Measurements from ENCODE around the gene NCK2. TPM values are rescaled to one million over a fixed set of nuclear protein-coding genes. Genes with fewer than 3 reads are reported as not detected.

NCK2 gene
- total RNA-seq (10 to 100 TPM; 39.2 to 56.1 (median 53.7) TPM), polyA plus RNA-seq (10 to 100 TPM; 36.4 to 59.9 (median 41.4) TPM)

DNA sequence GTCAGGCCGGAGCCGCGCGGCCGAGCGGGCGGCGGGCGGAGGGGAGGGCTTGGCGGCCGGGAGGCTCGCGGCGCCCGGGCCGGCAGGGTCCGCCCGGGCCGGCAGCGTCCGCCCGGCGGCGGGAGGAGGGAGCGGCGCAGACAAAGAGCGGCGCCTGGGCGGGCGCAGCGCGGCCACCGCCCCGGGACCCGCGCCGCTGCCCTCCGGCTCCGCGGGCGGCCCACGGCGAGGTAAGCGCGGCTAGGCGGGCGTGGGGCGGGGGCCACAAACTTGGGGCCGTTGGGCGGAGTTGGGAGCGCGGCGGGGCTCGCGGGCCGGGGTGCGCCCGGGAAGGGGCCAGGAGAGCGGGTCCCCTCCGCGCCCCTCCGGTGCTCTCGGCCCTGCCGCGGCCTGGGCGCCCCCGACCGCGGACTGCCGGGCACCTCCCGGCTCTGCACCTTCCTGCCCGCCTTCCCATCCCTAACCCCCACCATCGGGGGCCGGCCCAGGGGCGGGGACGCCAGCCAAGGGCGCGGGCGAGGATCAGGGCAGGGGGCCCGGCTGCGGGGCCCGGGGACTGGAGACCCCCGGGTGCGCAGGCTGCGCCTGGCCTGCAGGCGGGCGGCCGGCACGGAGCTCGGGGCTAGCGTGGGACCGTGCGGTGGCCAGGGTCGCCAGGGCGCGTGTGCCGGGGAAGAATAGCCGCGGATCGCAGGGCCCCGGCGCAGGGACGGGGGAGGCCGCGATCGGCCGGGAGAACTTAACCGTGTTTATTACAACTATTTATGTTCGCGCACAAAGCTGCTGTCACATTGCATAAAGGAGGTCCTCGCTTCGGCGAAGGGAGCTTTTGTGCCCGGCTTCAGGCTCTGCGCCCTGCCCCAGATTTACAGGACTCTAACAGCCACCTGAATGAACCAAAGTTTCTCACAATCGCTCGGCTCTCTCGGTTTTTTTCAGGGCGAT is at the start of gene NCK2:
NCK2 (plus strand) TSS at position 4 of the 945 bp plus-strand sequence. CDS start 110,152 bp downstream, outside the sequence.
- TF ChIP-seq, protein P1, sequence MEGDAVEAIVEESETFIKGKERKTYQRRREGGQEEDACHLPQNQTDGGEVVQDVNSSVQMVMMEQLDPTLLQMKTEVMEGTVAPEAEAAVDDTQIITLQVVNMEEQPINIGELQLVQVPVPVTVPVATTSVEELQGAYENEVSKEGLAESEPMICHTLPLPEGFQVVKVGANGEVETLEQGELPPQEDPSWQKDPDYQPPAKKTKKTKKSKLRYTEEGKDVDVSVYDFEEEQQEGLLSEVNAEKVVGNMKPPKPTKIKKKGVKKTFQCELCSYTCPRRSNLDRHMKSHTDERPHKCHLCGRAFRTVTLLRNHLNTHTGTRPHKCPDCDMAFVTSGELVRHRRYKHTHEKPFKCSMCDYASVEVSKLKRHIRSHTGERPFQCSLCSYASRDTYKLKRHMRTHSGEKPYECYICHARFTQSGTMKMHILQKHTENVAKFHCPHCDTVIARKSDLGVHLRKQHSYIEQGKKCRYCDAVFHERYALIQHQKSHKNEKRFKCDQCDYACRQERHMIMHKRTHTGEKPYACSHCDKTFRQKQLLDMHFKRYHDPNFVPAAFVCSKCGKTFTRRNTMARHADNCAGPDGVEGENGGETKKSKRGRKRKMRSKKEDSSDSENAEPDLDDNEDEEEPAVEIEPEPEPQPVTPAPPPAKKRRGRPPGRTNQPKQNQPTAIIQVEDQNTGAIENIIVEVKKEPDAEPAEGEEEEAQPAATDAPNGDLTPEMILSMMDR (IDR thresholded peaks at IDR 0.05): peak in 1 of 4 experiments; percentile 9
- no peak for TF ChIP-seq POLR2A (IDR thresholded peaks at IDR 0.05)
- peak within 1 kb of the TSS; percentile 88 to 94 (median 92) for H3K27ac ChIP-seq
- DNase-seq: no peak
- 1% methylated on average over 119 of the region's 119 CpGs for WGBS, 2 donors
- intact Hi-C loops (cut with DNase I): loop anchor here (2.0 to 10.0 kb wide), 6 partner anchors 67 to 450 kb away; partner anchors contain the start of gene UXS1
- H3K27me3 ChIP-seq: no peaks in the 10 kb centered on the region
- no peaks in the 10 kb centered on the region for H3K36me3 ChIP-seq
- H3K4me3 ChIP-seq: peak within 1 kb of the TSS; percentile 69 to 100 (median 92)
- no peaks in the 10 kb centered on the region for H3K9me3 ChIP-seq
- peaks cover 0 to 46% (median 31%) of the 10 kb centered on the region in 4 donors for H3K4me1 ChIP-seq

DNA sequence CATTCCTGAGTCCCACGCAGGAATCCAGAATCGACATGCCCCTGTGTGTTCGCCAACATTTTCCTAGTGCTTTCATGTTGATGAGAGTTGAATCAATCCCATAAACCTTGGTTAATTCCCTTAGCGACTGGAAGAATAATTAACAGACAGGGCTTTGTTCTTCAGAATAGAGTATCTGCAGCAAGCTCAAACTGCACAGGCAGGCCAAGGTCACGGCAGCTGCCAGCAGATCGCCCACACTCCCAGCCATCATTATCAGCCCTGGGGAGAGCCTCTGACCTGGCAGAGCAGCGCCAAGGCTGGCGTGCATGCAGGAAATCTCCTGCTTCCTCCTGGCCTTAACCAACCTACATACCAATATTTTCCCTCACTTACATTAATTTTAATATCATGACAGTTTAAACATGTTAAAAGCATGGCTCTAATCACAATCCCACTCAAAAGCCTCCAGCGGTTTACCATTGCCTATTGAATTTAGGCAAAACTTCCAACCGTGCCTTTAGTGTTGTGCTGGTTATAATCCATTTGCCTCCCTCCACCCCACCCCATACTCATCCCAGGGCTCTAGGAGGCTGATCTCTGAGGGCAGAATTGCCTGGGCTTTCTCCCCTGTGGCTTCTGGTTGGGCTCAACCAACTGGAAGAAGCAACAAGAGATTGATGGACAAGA is 46.8 kb upstream of the NCK2 start:
- 27 to 57% methylated on average over 10 of the region's 10 CpGs for WGBS, 2 donors
- TF ChIP-seq EP300 (IDR thresholded peaks at IDR 0.05): no peak
- no peak for TF ChIP-seq POLR2A (IDR thresholded peaks at IDR 0.05)
- no peak for TF ChIP-seq POLR2AphosphoS5 (IDR thresholded peaks at IDR 0.05)
- TF ChIP-seq, protein P1 (IDR thresholded peaks at IDR 0.05): no peak
- intact Hi-C loops (cut with DNase I): no loop called here
- no peaks in the 10 kb centered on the region for H3K9me3 ChIP-seq
- no peak for DNase-seq
- no peak overlapping the region for H3K27ac ChIP-seq
- no peaks in the 10 kb centered on the region for H3K27me3 ChIP-seq
- no peak overlapping the region for H3K4me3 ChIP-seq
- no peaks in the 10 kb centered on the region for H3K4me1 ChIP-seq
- H3K36me3 ChIP-seq: no peaks in the 10 kb centered on the region

DNA sequence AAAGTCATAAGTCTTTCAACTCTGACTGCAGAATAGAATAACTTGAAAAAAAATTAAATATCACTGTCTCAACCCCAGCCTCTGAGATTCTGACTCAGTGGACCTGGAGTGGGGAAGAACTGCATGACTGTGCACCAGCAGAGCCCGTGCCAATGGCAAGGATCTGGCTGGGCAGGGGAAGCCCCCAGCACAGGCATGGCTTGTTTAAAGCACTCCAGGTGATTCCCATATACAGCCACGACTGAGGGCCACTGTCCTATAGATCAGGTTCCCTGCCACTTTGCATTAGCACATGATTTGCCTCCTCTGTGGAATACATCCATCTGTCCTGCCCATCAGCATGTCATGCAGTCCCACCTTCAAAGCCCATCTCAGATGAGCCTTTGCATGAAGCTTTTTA is 45.9 kb upstream of the NCK2 start:
- H3K9me3 ChIP-seq: no peaks in the 10 kb centered on the region
- TF ChIP-seq POLR2A (IDR thresholded peaks at IDR 0.05) (no peak), POLR2AphosphoS5 (IDR thresholded peaks at IDR 0.05) (no peak), EP300 (IDR thresholded peaks at IDR 0.05) (no peak)
- TF ChIP-seq, protein P1 (IDR thresholded peaks at IDR 0.05): no peak
- no peak overlapping the region for H3K4me3 ChIP-seq
- no peaks in the 10 kb centered on the region for H3K4me1 ChIP-seq
- H3K27ac ChIP-seq: no peak overlapping the region
- no peaks in the 10 kb centered on the region for H3K27me3 ChIP-seq
- 84 to 86% methylated on average over 2 of the region's 2 CpGs for WGBS, 2 donors
- no peaks in the 10 kb centered on the region for H3K36me3 ChIP-seq
- intact Hi-C loops (cut with DNase I): no loop called here
- no peak for DNase-seq

DNA sequence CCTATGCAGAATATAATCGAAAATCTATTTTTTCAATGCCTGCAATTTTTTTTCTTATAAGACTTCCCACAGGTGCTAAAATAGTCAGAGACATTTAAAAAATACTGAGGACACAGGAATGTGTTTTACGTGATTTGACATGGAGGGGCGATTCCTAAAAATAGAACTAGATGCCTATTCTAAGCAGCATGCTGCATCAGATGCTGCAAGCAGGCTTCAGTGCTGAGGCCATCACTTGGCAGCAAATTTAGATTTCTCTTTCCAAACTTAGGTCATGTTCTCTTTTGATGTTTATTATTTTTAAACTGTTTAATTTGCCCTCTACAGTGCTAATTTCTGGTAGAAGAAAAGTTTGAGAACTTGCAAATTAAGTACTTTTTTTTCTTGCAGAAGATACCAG is 43.7 kb upstream of the NCK2 start:
- no peaks in the 10 kb centered on the region for H3K9me3 ChIP-seq
- H3K27me3 ChIP-seq: no peaks in the 10 kb centered on the region

More for the DNA sequence above, 43.7 kb upstream of the NCK2 start:
- TF ChIP-seq POLR2A (IDR thresholded peaks at IDR 0.05): no peak
- TF ChIP-seq POLR2AphosphoS5 (IDR thresholded peaks at IDR 0.05): no peak
- no peak for TF ChIP-seq EP300 (IDR thresholded peaks at IDR 0.05)
- TF ChIP-seq, protein P1 (IDR thresholded peaks at IDR 0.05): no peak
- intact Hi-C loops (cut with DNase I): no loop called here
- no peak for DNase-seq
- H3K4me3 ChIP-seq: no peak overlapping the region
- H3K27ac ChIP-seq: no peak overlapping the region
- WGBS, 2 donors: 89 to 92% methylated on average over 3 of the region's 3 CpGs
- H3K36me3 ChIP-seq: no peaks in the 10 kb centered on the region
- no peaks in the 10 kb centered on the region for H3K4me1 ChIP-seq

All from sigmoid colon (tissue), 7 donors.